ENCODE data around the gene MAPKBP1. TPM values are rescaled to one million over a fixed set of nuclear protein-coding genes. Genes with fewer than 3 reads are reported as not detected.

The MAPKBP1 gene
- total RNA-seq, 2 donors from 2014 or later = 35.8 to 37.0 TPM

DNA sequence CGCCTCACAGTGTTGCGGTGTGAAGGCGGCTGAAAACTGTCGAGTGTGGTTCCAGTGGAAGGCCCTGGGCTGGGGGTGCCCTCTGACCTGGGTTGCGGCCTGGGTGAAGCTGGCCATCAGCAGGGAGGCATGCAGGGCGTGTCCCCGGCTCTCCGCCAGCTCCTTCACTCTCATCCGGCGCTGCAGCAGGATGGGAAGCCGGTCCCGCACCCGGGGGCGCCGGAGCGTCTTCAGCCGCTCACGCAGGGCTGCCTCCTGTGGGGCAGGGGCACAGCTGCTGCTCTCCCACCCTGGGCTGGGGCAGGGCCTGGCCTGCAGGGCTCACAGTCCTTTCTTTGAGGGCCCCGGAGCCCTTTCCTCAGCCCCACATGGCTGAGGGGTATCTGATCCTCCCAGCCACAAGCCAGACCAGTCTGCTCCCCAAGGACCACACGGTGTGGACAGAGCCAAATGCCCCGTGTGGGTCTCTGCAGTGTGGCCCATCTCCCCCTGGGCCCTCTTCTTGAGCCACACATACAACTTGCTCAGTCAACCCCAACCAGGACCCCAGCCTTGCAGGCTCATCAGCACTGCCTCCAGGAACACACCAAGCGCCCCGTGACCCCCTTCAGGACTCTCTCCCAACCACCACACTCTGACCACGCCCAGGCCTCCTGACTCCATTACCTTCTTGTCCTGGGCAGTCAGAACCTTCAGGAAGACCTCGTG lies 92.7 kb downstream of the MAPKBP1 start:
- no peak for ATAC-seq (ENCODE audit: insufficient number of reproducible peaks, low FRiP score, low read depth)
- H3K27ac ChIP-seq = no peak overlapping the region
- H3K9me3 ChIP-seq = no peaks in the 10 kb centered on the region
- H3K4me1 ChIP-seq (ENCODE audit: control insufficient read depth in 1 of 2, low read depth in 2 of 2) = no peaks in the 10 kb centered on the region
- no peaks in the 10 kb centered on the region for H3K27me3 ChIP-seq (replicated peaks; ENCODE audit: insufficient read depth)
- DNase-seq (ENCODE audit: low spot score) = no peak
- H3K4me3 ChIP-seq = no peak overlapping the region
- TF ChIP-seq, protein P1, sequence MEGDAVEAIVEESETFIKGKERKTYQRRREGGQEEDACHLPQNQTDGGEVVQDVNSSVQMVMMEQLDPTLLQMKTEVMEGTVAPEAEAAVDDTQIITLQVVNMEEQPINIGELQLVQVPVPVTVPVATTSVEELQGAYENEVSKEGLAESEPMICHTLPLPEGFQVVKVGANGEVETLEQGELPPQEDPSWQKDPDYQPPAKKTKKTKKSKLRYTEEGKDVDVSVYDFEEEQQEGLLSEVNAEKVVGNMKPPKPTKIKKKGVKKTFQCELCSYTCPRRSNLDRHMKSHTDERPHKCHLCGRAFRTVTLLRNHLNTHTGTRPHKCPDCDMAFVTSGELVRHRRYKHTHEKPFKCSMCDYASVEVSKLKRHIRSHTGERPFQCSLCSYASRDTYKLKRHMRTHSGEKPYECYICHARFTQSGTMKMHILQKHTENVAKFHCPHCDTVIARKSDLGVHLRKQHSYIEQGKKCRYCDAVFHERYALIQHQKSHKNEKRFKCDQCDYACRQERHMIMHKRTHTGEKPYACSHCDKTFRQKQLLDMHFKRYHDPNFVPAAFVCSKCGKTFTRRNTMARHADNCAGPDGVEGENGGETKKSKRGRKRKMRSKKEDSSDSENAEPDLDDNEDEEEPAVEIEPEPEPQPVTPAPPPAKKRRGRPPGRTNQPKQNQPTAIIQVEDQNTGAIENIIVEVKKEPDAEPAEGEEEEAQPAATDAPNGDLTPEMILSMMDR (IDR thresholded peaks at IDR 0.05) = no peak
- H3K36me3 ChIP-seq = no peaks in the 10 kb centered on the region

DNA sequence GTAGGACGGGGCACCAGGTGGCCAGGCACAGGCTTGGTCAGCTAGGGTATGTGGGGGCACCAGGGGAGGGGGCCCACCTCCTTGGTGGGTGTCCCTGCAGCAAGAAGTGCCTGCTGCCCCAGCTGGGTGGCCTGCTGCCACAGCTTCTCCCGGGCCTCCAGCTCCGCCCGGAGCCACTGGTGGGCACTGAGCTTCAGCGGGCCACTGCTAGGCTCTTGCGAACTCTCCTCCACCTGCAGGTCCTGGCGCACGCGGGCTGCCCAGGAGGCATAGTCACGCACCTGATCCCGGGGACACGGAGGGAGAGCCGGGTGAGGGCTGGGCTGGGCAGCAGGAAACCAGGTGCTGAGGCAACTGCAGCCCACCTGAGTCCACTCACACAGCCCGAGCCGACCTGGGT lies 94.0 kb downstream of the MAPKBP1 start:
- ATAC-seq (ENCODE audit: insufficient number of reproducible peaks, low FRiP score, low read depth) (no peak), DNase-seq (ENCODE audit: low spot score) (no peak)
- Histone ChIP-seq H3K27ac (no peak overlapping the region), H3K27me3 (replicated peaks; ENCODE audit: insufficient read depth) (no peaks in the 10 kb centered on the region), H3K4me3 (no peak overlapping the region), H3K36me3 (no peaks in the 10 kb centered on the region), H3K9me3 (no peaks in the 10 kb centered on the region), H3K4me1 (ENCODE audit: control insufficient read depth in 1 of 2, low read depth in 2 of 2) (no peaks in the 10 kb centered on the region)
- TF ChIP-seq, protein P1 (IDR thresholded peaks at IDR 0.05) = no peak

DNA sequence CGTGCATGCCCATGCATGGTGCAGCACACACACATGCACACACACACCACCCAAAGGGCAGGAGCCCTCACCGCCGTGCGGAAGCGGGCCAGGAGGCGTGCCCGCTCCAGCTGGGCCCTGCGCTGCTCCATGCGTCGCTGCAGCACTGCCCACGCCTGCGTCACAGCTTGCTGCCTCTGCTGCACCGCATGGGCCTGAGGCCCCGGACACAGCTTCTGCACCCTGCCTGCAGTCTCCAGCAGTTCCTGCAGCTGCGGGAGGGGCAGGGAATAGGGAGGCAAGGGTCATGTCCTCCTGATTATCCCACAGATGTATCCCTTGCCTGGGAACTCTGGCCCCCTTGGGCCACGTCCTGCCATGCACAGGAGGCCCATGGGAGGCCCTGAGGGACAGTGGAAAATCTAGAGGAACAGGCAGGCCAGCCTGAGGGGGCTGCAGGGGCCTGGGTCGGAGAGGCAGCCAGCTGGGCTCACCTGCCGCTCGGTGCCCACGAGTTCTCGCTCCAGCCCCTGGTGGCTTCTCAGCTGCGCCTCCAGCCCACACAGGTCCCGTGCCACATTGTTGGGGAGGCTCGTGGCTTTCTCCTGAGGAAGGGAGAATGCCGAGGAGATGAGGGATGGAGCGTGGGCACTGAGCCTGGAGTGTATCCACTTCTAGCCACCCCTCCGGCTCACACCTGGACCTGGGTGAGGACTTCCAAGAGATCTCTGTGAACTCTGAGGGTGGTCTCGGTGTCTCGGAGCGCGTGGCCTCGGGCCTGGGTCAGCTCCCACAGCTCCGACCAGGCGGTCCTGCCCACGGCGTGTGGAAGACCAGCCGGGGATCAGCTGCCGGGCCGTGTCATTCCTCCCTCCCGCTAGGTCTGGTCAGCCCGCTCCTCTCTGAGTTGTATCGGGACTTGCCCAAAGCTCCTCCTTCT lies 95.7 kb downstream of the MAPKBP1 start:
- H3K27ac ChIP-seq = no peak overlapping the region
- no peaks in the 10 kb centered on the region for H3K9me3 ChIP-seq
- H3K36me3 ChIP-seq = no peaks in the 10 kb centered on the region
- no peaks in the 10 kb centered on the region for H3K4me1 ChIP-seq (ENCODE audit: control insufficient read depth in 1 of 2, low read depth in 2 of 2)
- no peak overlapping the region for H3K4me3 ChIP-seq
- TF ChIP-seq, protein P1 (IDR thresholded peaks at IDR 0.05) = no peak
- DNase-seq (ENCODE audit: low spot score) (no peak), ATAC-seq (ENCODE audit: insufficient number of reproducible peaks, low FRiP score, low read depth) (no peak)
- H3K27me3 ChIP-seq (replicated peaks; ENCODE audit: insufficient read depth) = no peaks in the 10 kb centered on the region

DNA sequence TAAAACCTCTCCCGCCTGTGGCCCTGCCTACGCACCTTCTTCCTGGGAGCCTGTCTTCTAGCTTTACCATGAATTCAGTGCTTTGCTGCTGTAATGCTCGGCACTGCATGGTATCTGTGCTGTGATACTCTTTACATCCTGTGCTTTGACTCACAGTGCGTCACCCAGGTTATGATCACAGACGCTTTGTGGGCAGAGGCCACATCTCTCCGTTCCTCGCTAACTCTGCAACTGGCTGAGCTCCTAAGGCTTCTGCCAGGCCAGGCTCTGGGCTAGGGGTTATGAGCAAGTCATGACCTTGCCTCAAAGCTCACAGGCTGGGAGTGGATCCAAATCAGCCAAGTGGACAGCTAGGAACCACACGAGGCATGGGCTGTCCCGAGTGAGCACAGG lies 96.4 kb downstream of the MAPKBP1 start:
- H3K36me3 ChIP-seq = no peaks in the 10 kb centered on the region
- H3K4me3 ChIP-seq = no peak overlapping the region
- no peaks in the 10 kb centered on the region for H3K4me1 ChIP-seq (ENCODE audit: control insufficient read depth in 1 of 2, low read depth in 2 of 2)
- no peak for ATAC-seq (ENCODE audit: insufficient number of reproducible peaks, low FRiP score, low read depth)
- no peak for DNase-seq (ENCODE audit: low spot score)
- H3K27ac ChIP-seq = no peak overlapping the region
- no peaks in the 10 kb centered on the region for H3K9me3 ChIP-seq
- no peaks in the 10 kb centered on the region for H3K27me3 ChIP-seq (replicated peaks; ENCODE audit: insufficient read depth)
- TF ChIP-seq, protein P1 (IDR thresholded peaks at IDR 0.05) = no peak

DNA sequence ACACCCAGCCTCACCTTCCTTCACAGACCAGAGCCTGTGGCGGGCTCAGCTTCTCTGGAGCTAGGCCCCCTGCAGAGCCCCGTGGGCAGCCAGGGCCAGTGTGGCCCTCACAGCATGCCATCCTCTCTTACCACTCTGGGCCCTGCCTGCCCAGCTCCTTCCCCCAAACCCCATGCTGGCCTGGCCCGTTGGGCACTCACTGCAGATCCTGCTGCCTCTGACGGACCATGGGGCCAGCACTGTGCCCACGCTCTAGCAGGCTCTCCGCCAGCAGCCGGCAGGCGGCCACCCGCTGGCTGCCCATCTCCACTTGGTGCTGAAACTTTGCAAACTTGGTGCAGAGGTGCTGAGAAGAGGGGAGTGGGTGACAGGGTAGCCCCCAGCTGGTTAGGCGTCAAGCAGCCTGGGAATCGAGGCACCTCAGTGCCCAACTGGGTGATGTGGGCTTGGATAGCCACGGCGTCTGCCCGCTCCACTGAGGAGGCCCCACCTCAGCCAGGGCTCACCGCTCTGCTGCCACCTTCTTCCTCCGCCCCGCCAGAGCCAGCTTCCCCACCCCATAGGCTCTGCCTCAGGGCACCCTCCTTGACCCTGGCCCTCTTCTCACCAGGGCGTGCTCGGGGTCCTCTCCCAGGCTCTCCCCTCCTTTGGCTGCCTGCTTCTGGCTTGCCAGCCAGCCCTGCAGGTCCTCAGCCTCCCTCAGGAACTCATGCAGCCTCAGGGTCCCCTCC lies 97.1 kb downstream of the MAPKBP1 start:
- TF ChIP-seq, protein P1 (IDR thresholded peaks at IDR 0.05) = no peak

More for the DNA sequence above, 97.1 kb downstream of the MAPKBP1 start:
- no peaks in the 10 kb centered on the region for H3K4me1 ChIP-seq (ENCODE audit: control insufficient read depth in 1 of 2, low read depth in 2 of 2)
- ATAC-seq (ENCODE audit: insufficient number of reproducible peaks, low FRiP score, low read depth) (no peak), DNase-seq (ENCODE audit: low spot score) (no peak)
- H3K4me3 ChIP-seq = no peak overlapping the region
- no peaks in the 10 kb centered on the region for H3K9me3 ChIP-seq
- H3K36me3 ChIP-seq = no peaks in the 10 kb centered on the region
- H3K27ac ChIP-seq = no peak overlapping the region
- no peaks in the 10 kb centered on the region for H3K27me3 ChIP-seq (replicated peaks; ENCODE audit: insufficient read depth)

Measured in thoracic aorta (tissue), 2 donors.